Lower leg skin (tissue), 4 donors: ENCODE data around the gene MPZL2. TPM values are rescaled to one million over a fixed set of nuclear protein-coding genes. Genes with fewer than 3 reads are reported as not detected.

Experiments
- DNase-seq, 2 donors: peaks; one replicate each; pipeline ENCODE4 v3.0.0-alpha.2; 2019; ENCODE audit warnings: low spot score in 2 of 2
- H3K4me3 ChIP-seq: fragments of 200-600 bp; sonication (generic); 2 replicates; pipeline ENCODE4 v1.5.1; 2017; ENCODE audit warnings: mild to moderate bottlenecking, low read depth; ENCODE audit not compliant: poor library complexity, severe bottlenecking
- POLR2A ChIP-seq, 2 donors: fragments of 450-650 bp; IDR thresholded peaks; one replicate each; pipeline ENCODE4 v1.6.1; 2016 to 2017; ENCODE audit warnings: antibody characterized with exemption in 2 of 2, mild to moderate bottlenecking in 1 of 2, moderate library complexity in 1 of 2
- WGBS, 2 donors: methylation state at CpG; one replicate each; pipeline ENCODE4 v1.1.5; 2018; 5-methylcytosine and 5-hydroxymethylcytosine counted together
- intact Hi-C: fragments of 100-400 bp; cut with DNase I; formaldehyde crosslinking; loops from one replicate; pipeline ENCODE4 v1.15.0; 2023; ENCODE audit warnings: low total_unique reads
- total RNA-seq, 4 donors: library from RNA; depleted of rRNA; stranded (reverse); fragments of >200 nt; gene quantifications; one replicate each; pipeline ENCODE4 v1.1.0, GENCODE V29; 2016
- TF ChIP-seq, protein P1 (sequence below), 3 donors: fragments of 450-650 bp; IDR thresholded peaks; one replicate each; pipeline ENCODE4 v1.5.1; 2016; ENCODE audit warnings: antibody characterized with exemption in 3 of 3, mild to moderate bottlenecking in 3 of 3, moderate library complexity in 2 of 3

The MPZL2 gene
- total RNA-seq, 4 donors from 2014 or later = 46.0 to 59.9 (median 53.5) TPM

- intact Hi-C loops = no loop called here
- no peak for TF ChIP-seq POLR2A (IDR thresholded peaks at IDR 0.05)
- TF ChIP-seq, protein P1, sequence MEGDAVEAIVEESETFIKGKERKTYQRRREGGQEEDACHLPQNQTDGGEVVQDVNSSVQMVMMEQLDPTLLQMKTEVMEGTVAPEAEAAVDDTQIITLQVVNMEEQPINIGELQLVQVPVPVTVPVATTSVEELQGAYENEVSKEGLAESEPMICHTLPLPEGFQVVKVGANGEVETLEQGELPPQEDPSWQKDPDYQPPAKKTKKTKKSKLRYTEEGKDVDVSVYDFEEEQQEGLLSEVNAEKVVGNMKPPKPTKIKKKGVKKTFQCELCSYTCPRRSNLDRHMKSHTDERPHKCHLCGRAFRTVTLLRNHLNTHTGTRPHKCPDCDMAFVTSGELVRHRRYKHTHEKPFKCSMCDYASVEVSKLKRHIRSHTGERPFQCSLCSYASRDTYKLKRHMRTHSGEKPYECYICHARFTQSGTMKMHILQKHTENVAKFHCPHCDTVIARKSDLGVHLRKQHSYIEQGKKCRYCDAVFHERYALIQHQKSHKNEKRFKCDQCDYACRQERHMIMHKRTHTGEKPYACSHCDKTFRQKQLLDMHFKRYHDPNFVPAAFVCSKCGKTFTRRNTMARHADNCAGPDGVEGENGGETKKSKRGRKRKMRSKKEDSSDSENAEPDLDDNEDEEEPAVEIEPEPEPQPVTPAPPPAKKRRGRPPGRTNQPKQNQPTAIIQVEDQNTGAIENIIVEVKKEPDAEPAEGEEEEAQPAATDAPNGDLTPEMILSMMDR (IDR thresholded peaks at IDR 0.05) = no peak
- H3K4me3 ChIP-seq = no peak overlapping the region
- DNase-seq = no peak
- WGBS, 2 donors = 69 to 75% methylated on average over 5 of the region's 5 CpGs
Observed at GRCh38 chr11:118239509-118240205, 24.4 kb downstream of the MPZL2 start.

GRCh38 chr11:118238929-118239328, 25.2 kb downstream of the MPZL2 start:
- no peak for DNase-seq
- intact Hi-C loops = no loop called here
- H3K4me3 ChIP-seq = no peak overlapping the region
- 76 to 89% methylated on average over 1 of the region's 1 CpG for WGBS, 2 donors
- TF ChIP-seq, protein P1 (IDR thresholded peaks at IDR 0.05) = no peak
- TF ChIP-seq POLR2A (IDR thresholded peaks at IDR 0.05) = no peak

GRCh38 chr11:118238421-118238820, 25.7 kb downstream of the MPZL2 start:
- no peak for TF ChIP-seq POLR2A (IDR thresholded peaks at IDR 0.05)
- TF ChIP-seq, protein P1 (IDR thresholded peaks at IDR 0.05) = no peak
- intact Hi-C loops = no loop called here

DNA sequence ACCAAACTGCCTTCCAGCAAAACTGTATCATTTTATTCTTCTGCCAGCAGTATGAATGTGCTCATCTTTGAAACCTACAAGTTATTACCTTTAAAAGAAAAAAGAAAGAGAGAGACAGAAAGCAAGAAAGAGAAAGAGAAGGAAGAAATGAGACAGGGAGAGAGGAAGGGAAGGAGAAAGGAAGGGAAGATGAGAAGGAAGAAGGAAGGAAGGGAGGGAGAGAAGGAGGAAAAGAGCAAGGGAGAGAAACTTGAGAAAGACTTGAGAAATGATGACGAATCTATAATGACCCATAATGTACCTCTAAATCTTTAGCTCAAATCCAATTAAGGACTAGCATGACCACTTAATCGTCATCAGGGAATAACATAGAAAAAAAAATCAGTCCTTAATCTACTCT, 27.9 kb downstream of the MPZL2 start:
- no peak for DNase-seq
- TF ChIP-seq POLR2A (IDR thresholded peaks at IDR 0.05) = no peak
- TF ChIP-seq, protein P1 (IDR thresholded peaks at IDR 0.05) = no peak
- no peak overlapping the region for H3K4me3 ChIP-seq
- WGBS, 2 donors = 66 to 68% methylated on average over 2 of the region's 2 CpGs
- intact Hi-C loops = no loop called here

More at GRCh38 chr11:118238421-118238820, 25.7 kb downstream of the MPZL2 start:
- DNase-seq = no peak
- H3K4me3 ChIP-seq = no peak overlapping the region
- WGBS, 2 donors = 95 to 97% methylated on average over 2 of the region's 2 CpGs

DNA sequence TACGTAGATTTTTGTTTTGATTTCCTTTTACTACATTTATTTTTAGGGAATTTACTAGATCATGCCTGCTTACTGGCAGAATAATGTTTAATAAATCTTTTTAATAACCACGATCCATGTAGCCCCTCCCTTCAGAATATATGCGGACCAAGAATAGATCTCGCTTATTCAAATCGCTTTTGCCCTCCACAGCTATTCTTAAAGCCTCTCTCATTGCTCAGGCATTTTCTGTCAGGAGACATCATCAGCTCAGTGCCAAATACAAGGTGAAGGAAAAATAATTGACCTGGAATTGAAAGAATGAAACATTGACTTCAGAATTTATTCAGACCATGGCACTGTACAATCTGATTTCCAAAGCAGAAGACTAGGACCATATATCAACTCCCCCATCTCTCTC, 29.3 kb downstream of the MPZL2 start:
- DNase-seq = no peak
- WGBS, 2 donors = 82 to 84% methylated on average over 5 of the region's 5 CpGs
- intact Hi-C loops = no loop called here
- TF ChIP-seq, protein P1 (IDR thresholded peaks at IDR 0.05) = no peak
- TF ChIP-seq POLR2A (IDR thresholded peaks at IDR 0.05) = no peak
- no peak overlapping the region for H3K4me3 ChIP-seq

- WGBS, 2 donors = 88% methylated on average over 1 of the region's 1 CpG
- intact Hi-C loops = no loop called here
- H3K4me3 ChIP-seq = no peak overlapping the region
- DNase-seq = no peak
- no peak for TF ChIP-seq POLR2A (IDR thresholded peaks at IDR 0.05)
- TF ChIP-seq, protein P1 (IDR thresholded peaks at IDR 0.05) = no peak
Observed at GRCh38 chr11:118233850-118234249, 30.2 kb downstream of the MPZL2 start.
